Renal cortex interstitium (tissue), 11 donors: ENCODE data around the gene GH1. TPM values are rescaled to one million over a fixed set of nuclear protein-coding genes. Genes with fewer than 3 reads are reported as not detected.
"Not testable (repeated sequence)": the region's sequence is repeated elsewhere in the genome, so short reads cannot be mapped to it uniquely, and the experiment has no call there.

Experiments
- DNase-seq, 11 donors: peaks; one replicate each; pipeline ENCODE4 v3.0.0-alpha.2; 2013; ENCODE audit warnings: low read depth in 9 of 11, low spot score in 4 of 11; ENCODE audit errors: extremely low read depth in 1 of 11
- polyA plus RNA-seq, 3 donors: library from polyadenylated mRNA; unstranded; fragments of 120-200 nt; gene quantifications; one replicate each; pipeline ENCODE4 v1.2.1, GENCODE V29; 2013; ENCODE audit not compliant: insufficient read length in 3 of 3

The GH1 gene
- polyA plus RNA-seq, 3 donors = 0.24 TPM; not detected in 2

DNA sequence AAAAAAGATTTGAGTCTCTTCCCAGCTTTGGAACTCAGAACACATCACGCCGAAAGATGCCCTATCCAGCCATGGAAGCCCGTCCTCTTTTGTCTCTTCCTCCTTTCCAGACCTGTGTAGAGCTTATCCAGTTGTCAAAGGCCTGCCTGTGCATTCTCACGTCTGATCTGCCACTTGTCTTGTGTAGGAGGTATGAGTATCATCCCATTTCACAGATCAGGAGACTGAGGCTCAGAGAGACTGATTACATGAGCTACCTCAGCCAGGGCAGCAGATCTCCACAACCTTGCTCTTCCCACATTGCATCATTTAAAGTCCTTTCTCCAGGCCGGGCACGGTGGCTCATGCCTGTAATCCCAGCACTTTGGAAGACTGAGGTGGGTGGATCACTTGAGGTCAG lies 43.9 kb downstream of the GH1 start:
- not testable (repeated sequence) for DNase-seq

DNA sequence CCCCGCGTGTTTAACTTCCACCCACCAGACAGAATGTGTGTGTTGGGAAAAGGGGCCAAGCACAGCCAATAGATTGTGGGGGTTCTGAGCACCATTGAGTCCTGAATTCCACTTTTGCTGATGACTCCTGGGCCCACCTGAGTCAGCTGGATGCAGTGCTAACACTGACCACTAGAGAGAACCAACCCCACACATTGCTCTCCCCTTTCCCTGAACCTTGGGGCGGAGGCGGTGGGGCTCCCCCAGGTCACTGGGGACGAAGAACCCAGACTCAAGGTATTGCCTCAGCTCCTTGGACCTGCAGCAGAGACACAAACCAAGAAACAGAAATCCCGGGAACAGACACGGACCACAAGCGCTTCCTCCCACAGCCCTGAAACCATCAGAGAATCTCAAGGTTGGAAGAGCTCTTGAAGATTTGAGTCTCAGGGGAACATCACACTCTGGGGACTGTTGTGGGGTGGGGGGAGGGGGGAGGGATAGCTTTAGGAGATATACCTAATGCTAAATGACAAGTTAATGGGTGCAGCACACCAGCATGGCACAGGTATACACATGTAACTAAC lies 44.5 kb downstream of the GH1 start:
- not testable (repeated sequence) for DNase-seq

DNA sequence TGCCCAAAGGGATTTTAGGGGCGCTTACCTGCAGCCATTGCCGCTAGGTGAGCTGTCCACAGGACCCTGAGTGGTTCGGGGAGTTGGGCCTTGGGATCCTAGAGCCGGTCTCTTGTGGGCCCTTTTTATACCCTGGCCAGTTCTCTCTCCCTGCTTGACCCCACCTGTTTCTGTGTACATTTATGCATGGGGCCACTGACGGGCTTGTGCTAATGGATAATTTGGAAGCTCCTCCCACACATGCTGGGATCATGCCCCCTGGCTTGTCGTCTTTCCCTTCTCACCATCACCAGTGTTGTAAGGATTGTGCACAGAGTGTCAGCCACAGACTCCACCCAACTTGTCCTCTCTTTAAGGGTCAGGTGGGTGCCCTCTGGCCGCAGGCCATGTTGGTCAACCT lies 45.1 kb downstream of the GH1 start, which contains the start of gene CSH2:
Gene CSH2 (minus strand): TSS at position 101 of the 400 bp plus-strand sequence. CDS start 63 bp downstream, at position 38.
- not testable (repeated sequence) for DNase-seq

DNA sequence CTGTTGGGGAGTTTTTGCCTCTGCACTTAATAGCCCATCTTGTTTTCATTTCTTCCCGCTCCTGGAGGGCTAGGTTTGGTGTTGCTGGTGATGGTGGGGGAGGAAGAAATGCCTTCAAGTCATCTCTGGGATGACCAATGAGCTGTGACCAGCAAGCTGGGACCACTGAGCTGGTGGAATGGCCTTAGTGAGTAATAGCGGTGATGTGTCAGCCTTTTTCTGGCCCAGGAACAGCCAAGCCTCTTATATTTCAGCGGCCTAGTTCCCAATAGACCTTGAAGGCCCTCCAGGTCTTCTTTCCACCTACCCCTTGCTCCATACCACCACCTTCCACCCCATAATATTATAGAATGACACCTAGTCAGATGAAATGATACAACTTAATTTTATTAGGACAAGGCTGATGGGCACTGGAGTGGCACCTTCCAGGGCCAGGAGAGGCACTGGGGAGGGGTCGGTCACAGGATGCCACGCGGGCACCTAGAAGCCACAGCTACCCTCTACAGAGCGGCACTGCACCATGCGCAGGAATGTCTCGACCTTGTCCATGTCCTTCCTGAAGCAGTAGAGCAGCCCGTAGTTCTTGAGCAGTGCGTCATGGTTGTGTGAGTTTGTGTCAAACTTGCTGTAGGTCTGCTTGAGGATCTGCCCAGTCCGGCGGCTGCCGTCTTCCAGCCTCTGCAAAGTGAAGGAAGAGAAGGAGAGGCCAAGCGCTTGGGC lies 46.8 kb downstream of the GH1 start:
- not testable (repeated sequence) for DNase-seq

DNA sequence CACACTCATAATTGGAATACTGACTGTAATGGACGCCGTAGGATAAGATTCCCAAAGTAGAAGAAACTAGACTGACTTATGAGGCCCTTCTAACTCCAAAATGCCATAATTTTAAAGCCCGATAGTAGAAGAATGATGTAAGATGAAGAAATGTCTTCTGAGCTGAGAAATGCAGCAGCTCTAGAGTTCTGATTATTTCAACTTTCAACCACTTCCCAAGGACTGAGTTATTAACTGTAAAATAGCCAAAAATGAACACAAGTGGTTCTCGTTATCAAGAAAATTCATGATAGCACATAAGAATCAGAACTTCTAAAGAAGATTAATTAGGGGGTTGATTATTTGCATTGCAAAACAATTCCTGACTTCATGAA lies 48.4 kb downstream of the GH1 start:
- not testable (repeated sequence) for DNase-seq

DNA sequence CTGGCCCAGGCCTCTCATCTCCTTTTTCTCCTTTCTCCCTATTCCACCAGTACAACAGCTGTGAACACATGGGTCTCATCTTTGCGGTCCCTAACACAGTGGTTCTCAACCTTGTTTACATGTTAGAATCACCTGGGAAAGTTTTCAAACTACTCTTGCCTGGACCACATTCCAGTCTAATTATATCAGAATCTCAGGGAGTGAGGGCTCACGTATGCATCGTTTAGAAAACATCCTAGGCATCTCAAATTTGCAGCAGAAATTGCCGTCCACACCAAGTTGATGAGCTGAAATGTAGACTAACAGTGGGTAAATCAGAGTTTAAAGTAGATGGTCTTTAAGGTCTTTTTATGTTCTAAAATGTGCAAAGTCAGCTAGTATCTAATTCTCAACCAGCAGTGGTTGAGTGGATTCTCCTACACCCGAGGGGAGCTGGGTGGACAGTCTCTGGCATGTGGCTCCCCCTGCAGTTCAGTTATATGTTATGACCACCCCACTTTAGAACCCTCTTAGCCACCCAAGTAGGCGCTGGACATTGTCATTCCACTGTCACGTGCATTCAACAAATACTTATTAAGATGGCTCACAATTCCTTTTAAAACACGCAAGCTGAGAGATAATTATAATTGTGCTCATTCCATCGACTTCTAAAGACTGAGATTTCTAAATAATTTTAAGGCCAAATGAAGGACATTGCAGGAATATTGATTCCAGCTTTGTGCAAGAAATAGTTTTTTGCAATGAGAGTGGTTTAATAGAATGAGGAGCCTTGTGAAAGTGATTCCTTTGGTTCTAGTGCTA lies 48.9 kb downstream of the GH1 start:
- not testable (repeated sequence) for DNase-seq

Other genes starting within 250 kb of the GH1 start
- 10 to 100 TPM; 23.0 to 38.2 (median 28.2) TPM for gene LIMD2, start 218.7 kb downstream of the GH1 start, polyA plus RNA-seq
- 10 to 100 TPM; 46.1 to 73.6 (median 48.7) TPM for gene STRADA, start 177.0 kb downstream of the GH1 start, polyA plus RNA-seq
- 100 to 1,000 TPM; 103 to 120 (median 109) TPM for gene CCDC47, start 145.2 kb downstream of the GH1 start, polyA plus RNA-seq
- gene DDX42, start 144.7 kb downstream of the GH1 start, polyA plus RNA-seq = 100 to 1,000 TPM; 169 to 205 (median 197) TPM
- 100 to 1,000 TPM; 175 to 204 (median 203) TPM for gene PSMC5, start 91.4 kb downstream of the GH1 start, polyA plus RNA-seq
- 10 to 100 TPM; 62.6 to 81.3 (median 68.4) TPM for gene FTSJ3, start 91.2 kb downstream of the GH1 start, polyA plus RNA-seq
- gene SMARCD2, start 76.2 kb downstream of the GH1 start, polyA plus RNA-seq = 10 to 100 TPM; 50.3 to 63.5 (median 61.8) TPM
- 1 to 10 TPM in 1 of 3 donors, under 1 TPM in 2; 0.19 to 2.9 (median 0.33) TPM for gene CSH2, start 45.2 kb downstream of the GH1 start, polyA plus RNA-seq
- gene GH2, start 36.9 kb downstream of the GH1 start, polyA plus RNA-seq = not detected
- gene CSH1, start 22.3 kb downstream of the GH1 start, polyA plus RNA-seq = 1 to 10 TPM in 1 of 3 donors, under 1 TPM in 1, not detected in 1; 0.83 to 3.7 TPM
- gene CSHL1, start 7.6 kb downstream of the GH1 start, polyA plus RNA-seq = not detected
- gene CD79B, start 13.5 kb upstream of the GH1 start, polyA plus RNA-seq = 1 to 10 TPM; 2.1 to 4.1 (median 3.1) TPM
- 1 to 10 TPM in 2 of 3 donors, under 1 TPM in 1; 0.83 to 1.3 (median 1.2) TPM for gene SCN4A, start 54.1 kb upstream of the GH1 start, polyA plus RNA-seq
- gene PRR29, start 79.5 kb upstream of the GH1 start, polyA plus RNA-seq = 1 to 10 TPM; 2.7 to 4.1 (median 3.9) TPM
- gene ICAM2, start 101.8 kb upstream of the GH1 start, polyA plus RNA-seq = 10 to 100 TPM; 23.0 to 30.0 (median 28.7) TPM
- gene ERN1, start 211.3 kb upstream of the GH1 start, polyA plus RNA-seq = 1 to 10 TPM; 8.3 to 9.7 (median 8.6) TPM